Heart right ventricle (tissue), 16 donors: ENCODE measurements around the gene MEGF10. TPM values are rescaled to one million over a fixed set of nuclear protein-coding genes. Genes with fewer than 3 reads are reported as not detected.

Experiments used
- ATAC-seq, 8 donors: fragments of 200-7000 bp; cut with Tn5 transposase; one replicate each; pipeline ENCODE4 v1.9.1; 2020; ENCODE audit warnings: mild to moderate bottlenecking in 8 of 8, moderate library complexity in 8 of 8, moderate number of reproducible peaks in 1 of 8
- DNase-seq, 2 donors: peaks; one replicate each; pipeline ENCODE4 v3.0.0-alpha.2; 2020
- H3K27ac ChIP-seq, 10 donors: fragments of 200-600 bp; sonication (generic) in 2 of 10; one replicate each; pipeline versions ENCODE4 v1.5.0 to v1.8.0; 2020 to 2022; ENCODE audit warnings: mild to moderate bottlenecking in 3 of 10
- H3K27me3 ChIP-seq, 7 donors: fragments of 200-600 bp; one replicate each; pipeline ENCODE4 v1.8.0; 2021 to 2022; ENCODE audit warnings: mild to moderate bottlenecking in 2 of 7
- H3K36me3 ChIP-seq, 9 donors: fragments of 200-600 bp; sonication (generic) in 1 of 9; one replicate each; pipeline versions ENCODE4 v1.5.0 to v1.8.0; 2020 to 2022; ENCODE audit warnings: mild to moderate bottlenecking in 2 of 9
- H3K4me1 ChIP-seq, 9 donors: fragments of 200-600 bp; sonication (generic) in 1 of 9; one replicate each; pipeline versions ENCODE4 v1.5.0 to v1.8.0; 2020 to 2022; ENCODE audit warnings: mild to moderate bottlenecking in 4 of 9
- H3K4me3 ChIP-seq, 10 donors: fragments of 200-600 bp; sonication (generic) in 2 of 10; one replicate each; pipeline versions ENCODE4 v1.5.0 to v1.8.0; 2020 to 2022; ENCODE audit warnings: mild to moderate bottlenecking in 7 of 10, moderate library complexity in 2 of 10
- H3K9me3 ChIP-seq, 11 donors: fragments of 200-600 bp in 10 of 11; sonication (generic) in 2 of 11; one replicate each; pipeline versions ENCODE4 v1.5.0 to v1.8.0; 2013 to 2022; ENCODE audit warnings: mild to moderate bottlenecking in 2 of 11, control low read depth in 1 of 11, moderate library complexity in 1 of 11
- WGBS, 2 donors: extraction: QIAGEN DNeasy Blood & Tissue Kit; methylation state at CpG; one replicate each; pipeline ENCODE4 v1.1.7; 2013; ENCODE audit warnings: inconsistent platforms in 1 of 2; 5-methylcytosine and 5-hydroxymethylcytosine counted together
- intact Hi-C, 10 donors: fragments of 100-400 bp; cut with DNase I; formaldehyde crosslinking; loops; one replicate each; pipeline versions ENCODE4 v1.11.1 to v1.14.2; 2022
- polyA plus RNA-seq, 2 donors: library from polyadenylated mRNA; stranded (reverse); fragments of 200-250 nt; gene quantifications; one replicate each; pipeline ENCODE4 v1.2.3, GENCODE V29; 2013
- total RNA-seq, 10 donors: library from RNA; stranded (reverse); fragmentation: NEBNext Ultra II Directional in 3 of 10; extraction: Animal tissue kit (Norgen Biotek cat#: 25700) in 3 of 10; gene quantifications; one replicate each; pipeline versions ENCODE4 v1.2.1 to v1.2.4, GENCODE V29; 2021 to 2023
- TF ChIP-seq, protein P1 (sequence below), 9 donors: fragments of 200-600 bp; sonication (generic) in 2 of 9; IDR thresholded peaks; one replicate each; pipeline versions ENCODE4 v1.5.0 to v1.8.0; 2021 to 2022; ENCODE audit warnings: antibody characterized with exemption in 9 of 9, mild to moderate bottlenecking in 5 of 9, moderate library complexity in 1 of 9
- donor health status: Arrhythmogenic right ventricular cardiomyopathy.
- donor health status: ischemic (EF 13 %, LVEDD 7.1; RV severe dilation, severe dysfunction).
- donor health status: healthy with polysubstance abuse.
- donor health status: DM: no; HTN: yes; CAD: no.
- donor health status: DM: no; HTN: no; CAD: no.
- donor health status: ischemic (EF 25% LVEDD 6.9; RV normal size, moderate dysfunction).
- donor health status: ischemic (EF 25% LVEDD 5.7; RV mildly dilated, moderate dysfunction).
- donor health status: healthy.
- donor health status: DM: yes; HTN: yes; CAD: no.
- donor health status: Ischemic cardiomyopathy.
- donor health status: ischemic (EF 35%, LVEDD 5.7; RV mildly dilated, moderate dysfunction).
- donor health status: nonischemic (EF 11% LVEDD 7.7; RV severe dilation, severe dysfunction).
- donor health status: DM: yes; HTN: yes; CAD: no.
- donor health status: PGD.
- donor health status: ischemic (EF 29% LVEDD 5.4; RV normal size, mild dysfunction).
- donor health status: nonischemic (EF 23%, LVEDD 6.1; RV moderate dilation, normal function).

The MEGF10 gene
- total and polyA plus RNA-seq, 12 donors: 0.02 to 1.0 (median 0.24) TPM; not detected in 1

- H3K4me3 ChIP-seq: no peak overlapping the region
- TF ChIP-seq, protein P1, sequence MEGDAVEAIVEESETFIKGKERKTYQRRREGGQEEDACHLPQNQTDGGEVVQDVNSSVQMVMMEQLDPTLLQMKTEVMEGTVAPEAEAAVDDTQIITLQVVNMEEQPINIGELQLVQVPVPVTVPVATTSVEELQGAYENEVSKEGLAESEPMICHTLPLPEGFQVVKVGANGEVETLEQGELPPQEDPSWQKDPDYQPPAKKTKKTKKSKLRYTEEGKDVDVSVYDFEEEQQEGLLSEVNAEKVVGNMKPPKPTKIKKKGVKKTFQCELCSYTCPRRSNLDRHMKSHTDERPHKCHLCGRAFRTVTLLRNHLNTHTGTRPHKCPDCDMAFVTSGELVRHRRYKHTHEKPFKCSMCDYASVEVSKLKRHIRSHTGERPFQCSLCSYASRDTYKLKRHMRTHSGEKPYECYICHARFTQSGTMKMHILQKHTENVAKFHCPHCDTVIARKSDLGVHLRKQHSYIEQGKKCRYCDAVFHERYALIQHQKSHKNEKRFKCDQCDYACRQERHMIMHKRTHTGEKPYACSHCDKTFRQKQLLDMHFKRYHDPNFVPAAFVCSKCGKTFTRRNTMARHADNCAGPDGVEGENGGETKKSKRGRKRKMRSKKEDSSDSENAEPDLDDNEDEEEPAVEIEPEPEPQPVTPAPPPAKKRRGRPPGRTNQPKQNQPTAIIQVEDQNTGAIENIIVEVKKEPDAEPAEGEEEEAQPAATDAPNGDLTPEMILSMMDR (IDR thresholded peaks at IDR 0.05): no peak
- DNase-seq (no peak), ATAC-seq (no peak)
- no peaks in the 10 kb centered on the region for H3K36me3 ChIP-seq
- H3K27ac ChIP-seq: no peak overlapping the region
- H3K4me1 ChIP-seq: peaks cover 0 to 14% (median 0%) of the 10 kb centered on the region in 9 donors
- 79 to 92% methylated on average over 5 of the region's 5 CpGs for WGBS, 2 donors
- intact Hi-C loops: no loop called here
- H3K9me3 ChIP-seq: no peaks in the 10 kb centered on the region
- no peaks in the 10 kb centered on the region for H3K27me3 ChIP-seq
Observed at GRCh38 chr5:127411381-127411780, 120.8 kb downstream of the MEGF10 start.

DNA sequence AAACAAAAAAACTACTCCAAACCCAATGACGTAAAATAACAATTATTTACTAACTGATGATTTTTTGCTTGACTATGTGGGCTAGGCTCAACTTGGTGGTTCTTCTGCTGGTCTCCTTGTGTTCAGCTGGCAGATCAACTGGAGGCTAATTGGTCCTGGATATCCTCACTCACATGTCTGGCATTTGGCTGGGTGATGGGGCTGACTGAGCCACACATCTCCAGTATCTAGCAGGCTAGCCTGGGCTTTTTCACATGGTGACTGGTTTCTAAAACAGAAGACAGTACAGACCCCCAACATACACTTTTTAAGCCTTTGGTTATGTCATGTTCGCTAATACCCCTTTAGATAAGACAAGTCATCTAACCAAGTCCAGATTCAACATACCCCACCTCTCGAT lies 122.1 kb downstream of the MEGF10 start:
- ATAC-seq: no peak
- 86 to 92% methylated on average over 3 of the region's 3 CpGs for WGBS, 2 donors

DNA sequence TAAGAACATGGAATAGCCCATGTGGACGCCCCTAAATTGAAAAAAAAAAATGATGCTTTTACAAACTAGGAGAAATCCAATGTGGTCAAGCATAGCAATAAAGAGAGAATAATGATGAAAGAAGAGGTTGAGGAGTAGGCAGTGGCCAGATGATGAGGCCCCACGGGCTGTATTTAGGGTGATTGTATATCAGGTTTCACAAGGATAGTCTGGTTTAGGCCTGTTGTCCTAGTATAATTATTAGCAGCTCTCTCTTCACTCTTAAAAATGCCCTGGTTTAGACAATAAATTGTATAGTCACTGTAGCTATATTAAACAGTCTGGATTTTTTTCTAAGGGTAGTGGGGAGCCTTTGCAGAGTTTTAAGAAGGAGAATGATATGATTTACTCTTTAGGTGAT lies 124.4 kb downstream of the MEGF10 start:
- TF ChIP-seq, protein P1 (IDR thresholded peaks at IDR 0.05): no peak
- WGBS, 2 donors: 71 to 79% methylated on average over 2 of the region's 2 CpGs
- intact Hi-C loops: no loop called here
- H3K9me3 ChIP-seq: no peaks in the 10 kb centered on the region
- no peaks in the 10 kb centered on the region for H3K36me3 ChIP-seq
- no peak overlapping the region for H3K27ac ChIP-seq
- ATAC-seq: no peak
- no peak overlapping the region for H3K4me3 ChIP-seq
- H3K4me1 ChIP-seq: peaks cover 0 to 21% (median 6%) of the 10 kb centered on the region in 9 donors
- DNase-seq: no peak
- H3K27me3 ChIP-seq: no peaks in the 10 kb centered on the region

More for the DNA sequence above, 122.1 kb downstream of the MEGF10 start:
- Histone ChIP-seq H3K4me3 (no peak overlapping the region), H3K9me3 (no peaks in the 10 kb centered on the region), H3K27ac (no peak overlapping the region), H3K4me1 (peaks cover 0 to 14% (median 0%) of the 10 kb centered on the region in 9 donors), H3K27me3 (no peaks in the 10 kb centered on the region), H3K36me3 (no peaks in the 10 kb centered on the region)
- intact Hi-C loops: no loop called here
- DNase-seq: no peak
- TF ChIP-seq, protein P1 (IDR thresholded peaks at IDR 0.05): no peak

DNA sequence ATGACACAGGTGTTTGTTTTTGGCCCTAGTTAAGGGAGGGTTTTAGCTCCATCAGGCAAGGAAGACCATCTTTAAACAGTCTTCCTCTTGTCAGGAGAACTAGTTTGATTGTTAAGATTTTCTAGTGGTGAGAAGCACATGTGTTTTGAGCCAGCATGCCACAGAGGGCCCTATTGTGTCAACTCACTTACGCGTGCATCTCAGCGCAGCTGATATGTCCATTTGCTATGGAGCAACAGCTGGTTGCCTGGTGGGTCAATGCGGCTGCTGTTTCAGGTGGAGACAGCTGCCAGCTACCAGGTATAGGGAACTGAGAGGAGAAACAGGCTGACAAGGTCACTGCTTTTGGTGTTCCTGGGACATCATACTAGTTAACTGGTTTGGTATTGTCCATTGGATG lies 126.3 kb downstream of the MEGF10 start:
- whole genome bisulfite sequencing, 2 donors: 94% methylated on average over 4 of the region's 4 CpGs
- Histone ChIP-seq H3K4me1 (peaks cover 0 to 17% (median 6%) of the 10 kb centered on the region in 9 donors), H3K27me3 (no peaks in the 10 kb centered on the region), H3K36me3 (no peaks in the 10 kb centered on the region), H3K27ac (no peak overlapping the region), H3K9me3 (no peaks in the 10 kb centered on the region), H3K4me3 (no peak overlapping the region)
- DNase-seq: no peak
- intact Hi-C loops: no loop called here
- TF ChIP-seq, protein P1 (IDR thresholded peaks at IDR 0.05): no peak
- ATAC-seq: no peak
